ENCODE data around the gene RPL35. TPM values are rescaled to one million over a fixed set of nuclear protein-coding genes. Genes with fewer than 3 reads are reported as not detected.

The RPL35 gene
- total and polyA plus RNA-seq, 2 of the 8 experiments (the other 6 are each of a cell fraction or from before 2014, with no cell fraction given), result 1,831 to 2,448 TPM

GRCh38 chr9:124860582-124861341 is 995 bp downstream of the RPL35 start:
- H3K4me1 ChIP-seq (replicated peaks in 1 of 4; ENCODE audit: control insufficient read depth in 3 of 4, insufficient read depth in 4 of 4, low read length in 3 of 4), result peaks cover 0 to 10% (median 8%) of the 10 kb centered on the region in 4 experiments; a peak in 5 of 7 replicates
- H3K9ac ChIP-seq (replicated peaks in 1 of 4; ENCODE audit: extremely low read depth in 1 of 4, low read depth in 3 of 4, low read length in 3 of 4), result peak overlapping the region; percentile 94 to 97 (median 96)
- peak overlapping the region; percentile 71 for H3K4ac ChIP-seq (replicated peaks; ENCODE audit: insufficient read length, low read depth, low read length)
- H3K23ac ChIP-seq (ENCODE audit: insufficient read length), result no peak overlapping the region
- H3K14ac ChIP-seq (ENCODE audit: insufficient read length), result no peak overlapping the region
- peak overlapping the region; percentile 89 for H3K27ac ChIP-seq (ENCODE audit: low read depth, low read length)
- H2AK5ac ChIP-seq (ENCODE audit: low read depth, low read length), result peak overlapping the region; percentile 87; the same call in 1 of the 2 replicates
- no peak overlapping the region for H2BK15ac ChIP-seq (ENCODE audit: low read length)
- peak overlapping the region; percentile 80 to 86 for H3K4me2 ChIP-seq (ENCODE audit: insufficient read depth in 1 of 2, low read depth in 2 of 2, low read length in 2 of 2)
- H3K18ac ChIP-seq (ENCODE audit: extremely low read depth, low read length), result no peak overlapping the region; the same call in none of the 2 replicates
- peak overlapping the region; percentile 99; the same call in 1 of the 2 replicates for H4K8ac ChIP-seq (ENCODE audit: extremely low read depth, insufficient read depth, low read length)
- peaks cover 16 to 33% of the 10 kb centered on the region in 2 experiments for H3K79me2 ChIP-seq (ENCODE audit: control insufficient read depth in 1 of 2, insufficient read depth in 2 of 2, low read length in 2 of 2)
- peak overlapping the region; percentile 86 to 97 (median 96) for H3K4me3 ChIP-seq (ENCODE audit: extremely low read depth in 1 of 4, insufficient read depth in 2 of 4, low read depth in 3 of 4, low read length in 4 of 4)
- peak overlapping the region; percentile 29 for H4K91ac ChIP-seq (replicated peaks; ENCODE audit: insufficient read length, low read length)
- peaks cover 35 to 44% of the 10 kb centered on the region in 2 experiments for H4K20me1 ChIP-seq (replicated peaks in 1 of 2; ENCODE audit: control insufficient read depth in 1 of 2, insufficient read depth in 2 of 2, low read length in 2 of 2)
- H2AFZ ChIP-seq (ENCODE audit: low read length), result no peak overlapping the region
- WGBS, 2 experiments (ENCODE audit: extremely low coverage in 1 of 2, insufficient coverage in 1 of 2, insufficient read length in 1 of 2, insufficient replicate concordance in 2 of 2, low coverage in 1 of 2, low lambda C conversion rate in 2 of 2, missing lambda C conversion rate in 1 of 2), result 11% methylated on average over 12 of the region's 12 CpGs; no CpG with 5 or more reads in 1 of the 2 experiments
- H3K9me3 ChIP-seq (ENCODE audit: insufficient read depth in 2 of 2, low read depth in 1 of 2, low read length in 1 of 2), result no peaks in the 10 kb centered on the region
- peaks cover 7% of the 10 kb centered on the region for H3K23me2 ChIP-seq (ENCODE audit: low read depth, low read length)
- CTCF ChIA-PET (ENCODE audit: partially characterized antibody), result interaction anchor here (0.6 to 42.1 kb wide), 14 partner anchors 8 to 1031 kb away, joined by 3 to 1529 read pairs (median 3); partner anchors contain the start of genes NR6A1, OLFML2A and WDR38
- no peaks in the 10 kb centered on the region for H3K27me3 ChIP-seq (replicated peaks in 1 of 4; ENCODE audit: control insufficient read depth in 3 of 4, extremely low read depth in 1 of 4, insufficient read depth in 3 of 4, low read length in 3 of 4)
- H4K5ac ChIP-seq (ENCODE audit: insufficient read length, low read depth, low read length), result no peak overlapping the region
- no peak overlapping the region for H2BK20ac ChIP-seq (ENCODE audit: low read length)
- FAIRE-seq (no peak), DNase-seq (ENCODE audit: low read depth in 1 of 2, low spot score in 2 of 2) (no peak)
- peak overlapping the region; percentile 12 for H3K56ac ChIP-seq (replicated peaks; ENCODE audit: insufficient read length, low read depth, low read length)
- POLR2A ChIA-PET (ENCODE audit: partially characterized antibody), result interaction anchor here (0.6 to 25.5 kb wide), 40 partner anchors 9 to 1687 kb away, joined by 3 to 573 read pairs (median 4); partner anchors contain the start of genes NR6A1, OLFML2A and WDR38
- peak overlapping the region; percentile 94 for H2BK5ac ChIP-seq (ENCODE audit: low read depth, low read length)
- H2BK12ac ChIP-seq (ENCODE audit: low read depth, low read length), result no peak overlapping the region
- peaks cover 36 to 46% (median 40%) of the 10 kb centered on the region in 4 experiments for H3K36me3 ChIP-seq (ENCODE audit: control insufficient read depth in 2 of 4, insufficient read depth in 4 of 4, low read length in 3 of 4)
- peaks cover 10% of the 10 kb centered on the region for H3K79me1 ChIP-seq (ENCODE audit: low read depth, low read length)
- H2BK120ac ChIP-seq (replicated peaks; ENCODE audit: low read depth, low read length), result no peak overlapping the region
- TF ChIP-seq POLR2A (IDR thresholded peaks at IDR 0.05; ENCODE audit: control extremely low read depth in 1 of 2, low read depth in 2 of 2, low read length in 2 of 2) (peak in 1 of 2 experiments; percentile 13; a peak in 1 of 3 replicates), BACH1 (IDR thresholded peaks at IDR 0.05; ENCODE audit: low read length) (no peak), BCL11A (IDR thresholded peaks at IDR 0.05; ENCODE audit: low read depth in 2 of 2, low read length in 2 of 2) (no peak), GTF2F1 (IDR thresholded peaks at IDR 0.05; ENCODE audit: borderline replicate concordance, low read depth, low read length) (no peak), TAF1 (IDR thresholded peaks at IDR 0.05; ENCODE audit: low read depth, low read length) (no peak), EZH2 (IDR thresholded peaks at IDR 0.05; ENCODE audit: low read depth, low read length, severe bottlenecking) (no peak), SP4 (IDR thresholded peaks at IDR 0.05; ENCODE audit: low read length) (0 out of 2 replicates have a peak, but pooled peaks have one; percentile 44), MAFK (IDR thresholded peaks at IDR 0.05; ENCODE audit: low read depth, low read length) (no peak), KDM5A (IDR thresholded peaks at IDR 0.05; ENCODE audit: low read length) (no peak), SUZ12 (IDR thresholded peaks at IDR 0.05; ENCODE audit: low read length) (no peak), SRF (IDR thresholded peaks at IDR 0.05; ENCODE audit: low read depth, low read length) (no peak), SAP30 (IDR thresholded peaks at IDR 0.05; ENCODE audit: insufficient read depth, insufficient replicate concordance, low read length) (no peak)
